Measurements from ENCODE around the gene IKBKG.
"Not testable (repeated sequence)": the region's sequence is repeated elsewhere in the genome, so short reads cannot be mapped to it uniquely, and the experiment has no call there.

Gene IKBKG

GRCh38 chrX:154526901-154527675, 20.3 kb upstream of the IKBKG start:
- FAIRE-seq: peak; percentile 86

GRCh38 chrX:154529206-154529612, 18.2 kb upstream of the IKBKG start:
- FAIRE-seq: no peak

GRCh38 chrX:154530286-154530685, 17.1 kb upstream of the IKBKG start:
- no peak for FAIRE-seq

GRCh38 chrX:154531626-154532025, 15.8 kb upstream of the IKBKG start:
- FAIRE-seq: no peak

GRCh38 chrX:154532690-154533089, 14.7 kb upstream of the IKBKG start:
- no peak for FAIRE-seq

- peak; percentile 87 for FAIRE-seq
These were observed 12.7 kb upstream of the IKBKG start for GRCh38 chrX:154534526-154535322.

GRCh38 chrX:154535892-154536291, 11.5 kb upstream of the IKBKG start:
- no peak for FAIRE-seq

- FAIRE-seq: no peak
These were observed 8.3 kb upstream of the IKBKG start for GRCh38 chrX:154539077-154539476.

GRCh38 chrX:154540365-154540764, 7.1 kb upstream of the IKBKG start:
- not testable (repeated sequence) for FAIRE-seq

GRCh38 chrX:154540897-154541535, 6.4 kb upstream of the IKBKG start:
- no peak for FAIRE-seq

GRCh38 chrX:154541589-154541895, 5.9 kb upstream of the IKBKG start:
- FAIRE-seq: no peak

GRCh38 chrX:154541896-154542722, 5.3 kb upstream of the IKBKG start:
- FAIRE-seq: no peak

- no peak for FAIRE-seq
These were observed 4.5 kb upstream of the IKBKG start for GRCh38 chrX:154542723-154543424.

- FAIRE-seq: no peak
These were observed 1.6 kb upstream of the IKBKG start for GRCh38 chrX:154545673-154546274.

GRCh38 chrX:154546354-154547244, 821 bp upstream of the IKBKG start, which contains the start of gene G6PD:
TSS of gene G6PD (minus strand) at chrX:154546846. CDS start at chrX:154546155, 691 bp downstream.
- no peak for FAIRE-seq

- no peak for FAIRE-seq
These were observed 552 bp downstream of the IKBKG start for GRCh38 chrX:154548028-154548316.

- no peak for FAIRE-seq
These were observed 2.3 kb downstream of the IKBKG start for GRCh38 chrX:154549766-154550165.

- not testable (repeated sequence) for FAIRE-seq
These were observed 4.8 kb downstream of the IKBKG start for GRCh38 chrX:154552112-154552806.

GRCh38 chrX:154558060-154558690, 10.8 kb downstream of the IKBKG start:
- FAIRE-seq: not testable (repeated sequence)

- FAIRE-seq: not testable (repeated sequence)
These were observed 11.5 kb downstream of the IKBKG start for GRCh38 chrX:154558896-154559295.
